ENCODE results near the gene LRGUK. TPM values are rescaled to one million over a fixed set of nuclear protein-coding genes. Genes with fewer than 3 reads are reported as not detected.
"Not testable (repeated sequence)": the region's sequence is repeated elsewhere in the genome, so short reads cannot be mapped to it uniquely, and the experiment has no call there.

LRGUK gene
- total RNA-seq, 1 donor from 2014 or later, result 0.17 TPM

GRCh38 chr7:134188311-134188710 lies 61.2 kb downstream of the LRGUK start:
- DNase-seq, result no peak

- no peak for DNase-seq
Observed at GRCh38 chr7:134189559-134189958, 62.4 kb downstream of the LRGUK start.

- no peak for DNase-seq
Observed at GRCh38 chr7:134191876-134192275, 64.7 kb downstream of the LRGUK start.

GRCh38 chr7:134193240-134193639 lies 66.1 kb downstream of the LRGUK start:
- DNase-seq, result no peak

GRCh38 chr7:134195252-134195651 lies 68.1 kb downstream of the LRGUK start:
- no peak for DNase-seq

- DNase-seq, result no peak
Observed at GRCh38 chr7:134196439-134196838, 69.3 kb downstream of the LRGUK start.

GRCh38 chr7:134197345-134197744 lies 70.2 kb downstream of the LRGUK start:
- DNase-seq, result no peak

- no peak for DNase-seq
Observed at GRCh38 chr7:134200970-134201369, 73.8 kb downstream of the LRGUK start.

- no peak for DNase-seq
Observed at GRCh38 chr7:134201569-134202261, 74.6 kb downstream of the LRGUK start.

- DNase-seq, result no peak
Observed at GRCh38 chr7:134203186-134203889, 76.2 kb downstream of the LRGUK start.

GRCh38 chr7:134209322-134210015 lies 82.3 kb downstream of the LRGUK start:
- no peak for DNase-seq

- no peak for DNase-seq
Observed at GRCh38 chr7:134210227-134210626, 83.1 kb downstream of the LRGUK start.

GRCh38 chr7:134210976-134211663 lies 84.0 kb downstream of the LRGUK start:
- no peak for DNase-seq

- DNase-seq, result no peak
Observed at GRCh38 chr7:134211817-134212216, 84.7 kb downstream of the LRGUK start.

- DNase-seq, result peak; percentile 69
Observed at GRCh38 chr7:134212576-134213546, 85.7 kb downstream of the LRGUK start.

GRCh38 chr7:134220236-134220635 lies 93.1 kb downstream of the LRGUK start:
- DNase-seq, result no peak

GRCh38 chr7:134231296-134231695 lies 104.2 kb downstream of the LRGUK start:
- not testable (repeated sequence) for DNase-seq

GRCh38 chr7:134234216-134234615 lies 107.1 kb downstream of the LRGUK start:
- no peak for DNase-seq

GRCh38 chr7:134245253-134245652 lies 118.1 kb downstream of the LRGUK start:
- DNase-seq, result no peak

GRCh38 chr7:134246347-134246746 lies 119.2 kb downstream of the LRGUK start:
- no peak for DNase-seq

GRCh38 chr7:134246761-134247160 lies 119.6 kb downstream of the LRGUK start:
- no peak for DNase-seq

- no peak for DNase-seq
Observed at GRCh38 chr7:134248196-134248595, 121.1 kb downstream of the LRGUK start.
